BE2C (cell line): ENCODE measurements around the gene FYN.

ENCODE experiments used
- DNase-seq: peaks from one replicate; pipeline ENCODE4 v3.0.0-alpha.2; 2020
- H3K27me3 ChIP-seq: fragments of 250-450 bp; sonication (Bioruptor Pico); 2 replicates; pipeline ENCODE4 v1.5.1; 2020; ENCODE audit warnings: mild to moderate bottlenecking
- H3K36me3 ChIP-seq: fragments of 250-450 bp; sonication (Bioruptor Pico); 2 replicates; pipeline ENCODE4 v1.5.1; 2020; ENCODE audit warnings: mild to moderate bottlenecking
- H3K4me1 ChIP-seq: fragments of 250-450 bp; sonication (Bioruptor Pico); 2 replicates; pipeline ENCODE4 v1.5.1; 2020
- H3K4me3 ChIP-seq: 2 replicates; pipeline ENCODE4 v1.5.1; 2011; ENCODE audit warnings: low read depth, low read length
- H3K9me3 ChIP-seq: fragments of 250-450 bp; sonication (Bioruptor Pico); 2 replicates; pipeline ENCODE4 v1.5.1; 2020
- TF ChIP-seq, protein P1 (sequence below): IDR thresholded peaks from 2 replicates; pipeline ENCODE4 v1.5.1; 2012; ENCODE audit warnings: mild to moderate bottlenecking, low read depth, low read length

The FYN gene

DNA sequence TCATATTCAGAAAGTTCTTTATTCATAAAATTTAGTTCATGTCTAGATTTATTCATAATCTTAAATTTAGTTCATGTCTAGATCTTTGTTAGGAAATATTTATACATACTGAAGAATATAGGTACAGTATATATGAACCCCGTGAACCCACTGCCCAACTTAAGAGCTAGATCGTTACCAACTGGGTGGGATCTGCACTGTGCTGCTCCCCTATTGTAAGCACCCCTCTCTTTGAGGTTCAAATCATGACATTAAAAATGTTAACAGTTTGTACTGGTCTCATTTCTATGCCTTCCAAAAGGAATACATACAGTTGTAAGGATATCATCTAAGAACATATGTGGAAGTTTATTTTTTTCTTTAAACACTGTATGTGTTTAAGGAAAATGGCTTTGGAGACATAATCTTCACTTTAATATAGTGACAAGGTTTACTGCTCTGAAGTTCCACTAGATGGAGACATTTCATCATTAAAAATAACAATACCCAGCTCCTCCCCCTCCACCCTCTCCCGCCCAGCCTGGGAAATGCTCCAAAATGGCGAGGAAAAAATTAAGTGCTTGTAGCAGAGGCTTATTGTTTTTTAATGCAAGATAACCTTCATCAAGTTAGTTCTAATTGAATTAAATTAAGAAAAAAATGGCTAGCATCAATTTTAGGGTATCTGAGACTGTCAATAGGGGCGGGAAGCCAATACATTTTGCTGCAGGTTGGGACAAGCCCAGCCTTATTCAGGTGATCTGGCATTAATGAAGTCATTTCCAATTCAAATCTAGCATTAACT lies 163.4 kb downstream of the FYN start:
- H3K27me3 ChIP-seq = no peaks in the 10 kb centered on the region
- peaks cover 29% of the 10 kb centered on the region for H3K4me1 ChIP-seq
- TF ChIP-seq, protein P1, sequence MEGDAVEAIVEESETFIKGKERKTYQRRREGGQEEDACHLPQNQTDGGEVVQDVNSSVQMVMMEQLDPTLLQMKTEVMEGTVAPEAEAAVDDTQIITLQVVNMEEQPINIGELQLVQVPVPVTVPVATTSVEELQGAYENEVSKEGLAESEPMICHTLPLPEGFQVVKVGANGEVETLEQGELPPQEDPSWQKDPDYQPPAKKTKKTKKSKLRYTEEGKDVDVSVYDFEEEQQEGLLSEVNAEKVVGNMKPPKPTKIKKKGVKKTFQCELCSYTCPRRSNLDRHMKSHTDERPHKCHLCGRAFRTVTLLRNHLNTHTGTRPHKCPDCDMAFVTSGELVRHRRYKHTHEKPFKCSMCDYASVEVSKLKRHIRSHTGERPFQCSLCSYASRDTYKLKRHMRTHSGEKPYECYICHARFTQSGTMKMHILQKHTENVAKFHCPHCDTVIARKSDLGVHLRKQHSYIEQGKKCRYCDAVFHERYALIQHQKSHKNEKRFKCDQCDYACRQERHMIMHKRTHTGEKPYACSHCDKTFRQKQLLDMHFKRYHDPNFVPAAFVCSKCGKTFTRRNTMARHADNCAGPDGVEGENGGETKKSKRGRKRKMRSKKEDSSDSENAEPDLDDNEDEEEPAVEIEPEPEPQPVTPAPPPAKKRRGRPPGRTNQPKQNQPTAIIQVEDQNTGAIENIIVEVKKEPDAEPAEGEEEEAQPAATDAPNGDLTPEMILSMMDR = peak; percentile 59
- DNase-seq = peak; percentile 68
- peaks cover 16% of the 10 kb centered on the region for H3K36me3 ChIP-seq
- no peak overlapping the region for H3K4me3 ChIP-seq
- H3K9me3 ChIP-seq = no peaks in the 10 kb centered on the region

GRCh38 chr6:111709201-111709600 lies 164.1 kb downstream of the FYN start:
- Histone ChIP-seq H3K4me1 (peaks cover 29% of the 10 kb centered on the region), H3K36me3 (peaks cover 13% of the 10 kb centered on the region), H3K27me3 (no peaks in the 10 kb centered on the region), H3K9me3 (no peaks in the 10 kb centered on the region), H3K4me3 (no peak overlapping the region)
- DNase-seq = no peak
- TF ChIP-seq, protein P1 = no peak

GRCh38 chr6:111707773-111708172 lies 165.5 kb downstream of the FYN start:
- H3K9me3 ChIP-seq = no peaks in the 10 kb centered on the region
- H3K27me3 ChIP-seq = no peaks in the 10 kb centered on the region
- TF ChIP-seq, protein P1 = no peak
- H3K4me3 ChIP-seq = no peak overlapping the region
- peaks cover 17% of the 10 kb centered on the region for H3K36me3 ChIP-seq
- H3K4me1 ChIP-seq = peaks cover 29% of the 10 kb centered on the region
- DNase-seq = no peak

- H3K4me3 ChIP-seq = no peak overlapping the region
- H3K9me3 ChIP-seq = no peaks in the 10 kb centered on the region
- no peaks in the 10 kb centered on the region for H3K27me3 ChIP-seq
- H3K36me3 ChIP-seq = peaks cover 12% of the 10 kb centered on the region
- H3K4me1 ChIP-seq = peaks cover 20% of the 10 kb centered on the region
- no peak for DNase-seq
- TF ChIP-seq, protein P1 = no peak
These were observed 166.3 kb downstream of the FYN start for GRCh38 chr6:111706841-111707391.

DNA sequence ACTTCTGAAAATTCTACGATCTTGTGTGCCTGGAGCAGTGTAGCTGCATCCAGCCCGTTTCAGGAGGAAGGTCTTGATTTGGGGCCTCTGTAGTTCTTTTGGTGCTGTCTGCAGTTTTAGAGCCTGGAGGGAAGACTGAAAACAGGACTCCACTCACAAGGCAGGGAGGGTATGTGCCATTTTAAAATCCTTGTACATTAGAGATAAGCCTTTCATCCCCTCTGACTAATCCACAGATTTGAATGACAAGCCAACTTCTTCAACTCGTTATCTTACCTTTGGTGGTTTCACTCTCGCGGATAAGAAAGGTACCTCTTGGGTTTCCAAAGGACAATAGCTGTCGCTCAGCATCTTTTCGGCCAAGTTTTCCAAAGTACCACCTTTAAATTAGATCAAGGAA lies 169.5 kb downstream of the FYN start:
- Histone ChIP-seq H3K27me3 (no peaks in the 10 kb centered on the region), H3K36me3 (peaks cover 27% of the 10 kb centered on the region), H3K4me3 (no peak overlapping the region), H3K9me3 (no peaks in the 10 kb centered on the region), H3K4me1 (peaks cover 3% of the 10 kb centered on the region; the same call in 1 of the 2 replicates)
- TF ChIP-seq, protein P1 = no peak
- DNase-seq = no peak

DNA sequence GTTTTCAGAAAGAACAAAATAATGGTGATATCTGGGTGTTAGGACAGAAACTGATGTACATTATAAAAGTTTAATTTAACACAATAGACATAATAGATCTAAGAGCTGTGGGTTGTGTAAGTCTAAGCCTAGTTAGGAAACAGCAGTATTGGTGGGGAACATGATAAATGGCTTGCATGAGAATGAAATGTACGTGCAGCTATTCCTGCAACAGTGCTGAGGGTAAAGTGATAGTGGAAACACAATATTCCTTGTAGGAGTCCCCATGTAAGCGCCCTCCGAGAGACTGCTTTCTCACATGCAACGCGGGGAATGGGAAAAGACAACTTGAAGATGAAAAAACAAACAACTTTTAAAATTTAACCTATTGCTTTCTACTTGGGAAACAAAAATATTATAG lies 171.0 kb downstream of the FYN start:
- no peak for DNase-seq
- Histone ChIP-seq H3K27me3 (no peaks in the 10 kb centered on the region), H3K4me1 (peaks cover 3% of the 10 kb centered on the region; the same call in 1 of the 2 replicates), H3K36me3 (peaks cover 29% of the 10 kb centered on the region), H3K9me3 (no peaks in the 10 kb centered on the region), H3K4me3 (no peak overlapping the region)
- TF ChIP-seq, protein P1 = no peak
